GM06990 (cell line): Measurements from ENCODE around the gene FAM117A.

Source experiments
- DNase-seq: peaks from one replicate; pipeline ENCODE4 v3.0.0-alpha.2; 2011; ENCODE audit not compliant: insufficient read length; ENCODE audit errors: extremely low read depth
- H3K27me3 ChIP-seq: replicated peaks from 2 replicates; pipeline ENCODE4 v1.6.0; 2011; ENCODE audit warnings: low read length; ENCODE audit not compliant: control insufficient read depth, insufficient read depth
- H3K36me3 ChIP-seq: 2 replicates; pipeline ENCODE4 v1.5.1; 2011; ENCODE audit warnings: low read length; ENCODE audit not compliant: control insufficient read depth, insufficient read depth
- H3K4me3 ChIP-seq: replicated peaks from 2 replicates; pipeline ENCODE4 v1.5.1; 2011; ENCODE audit warnings: low read depth, mild to moderate bottlenecking, control low read depth, low read length
- TF ChIP-seq, protein P1 (sequence below): IDR thresholded peaks from 2 replicates; pipeline ENCODE4 v1.5.1; 2011; ENCODE audit warnings: low read length, control low read depth, mild to moderate bottlenecking, inconsistent platforms; ENCODE audit not compliant: insufficient read depth, poor library complexity, severe bottlenecking

Gene FAM117A

DNA sequence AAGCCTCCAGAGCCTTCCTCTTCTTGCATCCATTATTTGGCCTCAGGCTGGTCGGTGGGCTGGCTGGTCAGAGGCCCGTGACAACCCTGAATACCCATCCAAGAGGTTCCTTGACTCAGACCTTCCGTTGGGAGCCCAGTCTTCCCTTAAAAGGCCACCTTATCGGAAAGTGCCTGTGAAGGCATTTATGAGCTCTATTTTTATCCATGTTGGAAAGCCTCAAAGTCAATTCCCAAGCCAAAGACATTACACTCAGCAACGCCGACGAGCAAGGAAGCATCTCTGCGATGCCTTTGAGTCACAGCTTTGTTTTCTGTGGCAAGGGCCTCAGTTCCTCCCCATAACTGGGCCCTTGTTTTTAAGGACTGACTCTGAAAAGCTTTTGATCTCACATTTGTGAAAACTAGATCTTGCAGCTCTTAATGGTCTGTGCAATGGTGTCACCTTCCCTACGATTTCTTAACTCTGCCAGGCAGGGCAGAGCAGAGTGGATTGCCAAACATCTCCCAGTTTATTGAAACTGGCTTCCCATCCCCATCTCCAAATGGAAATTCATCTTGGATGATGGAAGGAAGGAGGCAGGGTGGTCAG lies 72.8 kb downstream of the FAM117A start:
- Histone ChIP-seq H3K4me3 (no peak overlapping the region), H3K27me3 (no peaks in the 10 kb centered on the region), H3K36me3 (no peaks in the 10 kb centered on the region)
- DNase-seq = no peak
- TF ChIP-seq, protein P1, sequence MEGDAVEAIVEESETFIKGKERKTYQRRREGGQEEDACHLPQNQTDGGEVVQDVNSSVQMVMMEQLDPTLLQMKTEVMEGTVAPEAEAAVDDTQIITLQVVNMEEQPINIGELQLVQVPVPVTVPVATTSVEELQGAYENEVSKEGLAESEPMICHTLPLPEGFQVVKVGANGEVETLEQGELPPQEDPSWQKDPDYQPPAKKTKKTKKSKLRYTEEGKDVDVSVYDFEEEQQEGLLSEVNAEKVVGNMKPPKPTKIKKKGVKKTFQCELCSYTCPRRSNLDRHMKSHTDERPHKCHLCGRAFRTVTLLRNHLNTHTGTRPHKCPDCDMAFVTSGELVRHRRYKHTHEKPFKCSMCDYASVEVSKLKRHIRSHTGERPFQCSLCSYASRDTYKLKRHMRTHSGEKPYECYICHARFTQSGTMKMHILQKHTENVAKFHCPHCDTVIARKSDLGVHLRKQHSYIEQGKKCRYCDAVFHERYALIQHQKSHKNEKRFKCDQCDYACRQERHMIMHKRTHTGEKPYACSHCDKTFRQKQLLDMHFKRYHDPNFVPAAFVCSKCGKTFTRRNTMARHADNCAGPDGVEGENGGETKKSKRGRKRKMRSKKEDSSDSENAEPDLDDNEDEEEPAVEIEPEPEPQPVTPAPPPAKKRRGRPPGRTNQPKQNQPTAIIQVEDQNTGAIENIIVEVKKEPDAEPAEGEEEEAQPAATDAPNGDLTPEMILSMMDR = no peak

DNA sequence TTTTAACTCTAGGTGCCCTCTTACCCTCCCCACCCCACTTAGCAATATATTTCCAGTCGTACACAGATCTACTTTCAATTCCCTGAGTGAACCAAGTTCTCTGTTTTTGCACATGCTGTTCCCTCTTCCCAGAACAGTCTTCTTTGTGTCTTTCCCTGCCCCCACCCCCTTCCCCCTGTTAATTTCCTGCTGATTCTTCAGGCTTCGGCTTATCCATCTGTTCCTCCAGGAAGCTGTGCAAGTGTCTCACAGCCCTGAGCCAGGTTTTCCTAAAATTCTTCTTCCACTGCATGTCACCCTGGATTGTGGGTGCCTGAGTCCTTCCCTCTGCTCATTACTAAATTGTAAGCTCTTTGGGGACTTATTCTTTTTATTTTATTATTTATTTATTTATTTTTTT lies 73.7 kb downstream of the FAM117A start:
- H3K36me3 ChIP-seq = no peaks in the 10 kb centered on the region
- no peak for DNase-seq
- no peaks in the 10 kb centered on the region for H3K27me3 ChIP-seq
- TF ChIP-seq, protein P1 = no peak
- no peak overlapping the region for H3K4me3 ChIP-seq

DNA sequence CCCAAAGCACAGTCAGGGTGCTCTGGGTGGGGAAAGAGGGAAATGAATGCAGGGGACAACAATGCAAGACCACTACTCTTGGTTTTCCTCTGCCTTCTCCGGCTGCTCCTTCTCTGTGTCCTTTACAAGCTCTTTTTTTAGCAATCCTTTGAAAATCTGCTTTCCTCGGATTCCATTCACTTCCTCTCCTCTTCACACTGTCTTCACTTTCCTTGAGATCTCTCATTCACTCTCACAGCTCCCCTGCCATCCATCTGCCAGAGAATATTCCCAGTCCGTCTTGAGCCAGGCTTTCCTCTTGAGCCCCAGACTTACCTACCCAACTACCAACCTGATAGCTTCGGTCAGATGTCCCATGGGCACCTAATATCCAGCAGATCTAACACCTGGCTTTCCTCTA lies 75.1 kb downstream of the FAM117A start:
- DNase-seq = no peak
- H3K27me3 ChIP-seq = no peaks in the 10 kb centered on the region
- no peak overlapping the region for H3K4me3 ChIP-seq
- no peaks in the 10 kb centered on the region for H3K36me3 ChIP-seq
- TF ChIP-seq, protein P1 = no peak

DNA sequence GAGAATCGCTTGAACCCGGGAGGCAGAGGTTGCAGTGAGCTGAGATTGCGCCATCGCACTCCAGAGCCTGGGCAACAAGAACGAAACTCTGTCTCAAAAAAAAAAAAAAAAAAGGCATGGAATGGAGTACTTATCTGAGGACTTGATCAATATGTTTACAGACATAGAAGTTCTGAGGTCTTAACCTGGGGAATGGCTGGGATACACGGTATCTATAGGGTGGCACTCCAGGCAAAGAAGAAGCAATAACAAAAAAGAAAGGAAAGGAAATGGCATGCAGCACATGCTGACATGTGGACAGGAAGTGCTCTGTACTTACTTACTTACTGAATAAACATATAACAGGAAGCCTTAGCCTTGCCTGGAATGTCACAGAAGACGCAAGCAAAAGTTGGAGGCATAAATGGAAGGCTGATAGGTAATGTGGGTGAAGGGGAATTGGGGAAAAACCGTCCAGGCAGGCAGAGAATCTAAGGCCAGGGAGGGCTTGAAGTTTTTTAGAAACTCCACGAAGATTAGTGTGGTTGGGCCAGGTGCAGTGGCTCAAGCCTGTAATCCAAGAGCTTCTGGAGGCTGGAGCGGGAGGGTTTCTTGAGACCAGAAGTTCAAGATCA lies 75.9 kb downstream of the FAM117A start:
- Histone ChIP-seq H3K36me3 (no peaks in the 10 kb centered on the region), H3K27me3 (no peaks in the 10 kb centered on the region), H3K4me3 (no peak overlapping the region)
- TF ChIP-seq, protein P1 = no peak
- no peak for DNase-seq

DNA sequence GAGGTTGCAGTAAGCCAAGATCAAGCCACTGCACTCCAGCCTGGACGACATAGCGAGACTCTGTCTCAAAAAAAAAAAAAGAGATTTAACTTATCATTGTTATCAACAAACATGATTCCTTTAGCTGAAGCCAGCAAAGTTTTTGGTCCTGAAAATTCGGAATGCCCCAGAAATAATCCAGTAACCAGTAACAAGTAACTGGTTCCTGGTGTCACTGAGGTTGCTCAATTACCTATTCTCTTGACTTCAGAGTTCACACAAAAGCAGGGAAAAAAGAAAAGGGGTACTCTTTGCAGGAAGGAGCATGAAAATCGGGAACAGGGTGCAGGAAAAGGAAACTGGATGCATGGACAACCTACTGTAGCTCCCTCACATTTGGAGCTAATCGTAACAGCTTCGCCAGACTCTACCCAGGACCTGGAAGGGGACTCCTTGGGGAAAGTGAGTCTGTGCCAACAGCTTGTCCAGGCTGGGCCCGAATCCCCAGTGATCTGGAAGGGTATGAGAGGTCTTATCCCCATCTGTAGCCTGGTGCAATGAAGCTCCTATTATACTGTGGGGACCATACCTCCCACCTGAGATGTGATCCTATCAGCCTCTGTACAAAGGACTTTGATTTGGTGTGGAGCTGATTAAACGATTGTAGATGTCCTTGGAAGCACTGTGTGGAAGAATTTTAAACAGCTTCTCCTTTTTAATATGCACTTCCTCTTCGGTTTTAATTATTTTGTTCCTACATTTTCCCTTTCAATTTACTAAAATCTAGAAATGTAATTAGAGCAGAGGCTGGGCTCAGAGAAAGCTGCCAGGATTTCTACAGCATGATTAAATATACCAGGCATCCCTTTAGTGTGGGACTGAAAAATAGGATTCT lies 82.6 kb downstream of the FAM117A start:
- Histone ChIP-seq H3K36me3 (no peaks in the 10 kb centered on the region), H3K27me3 (no peaks in the 10 kb centered on the region), H3K4me3 (no peak overlapping the region)
- TF ChIP-seq, protein P1 = no peak
- DNase-seq = no peak
